Caco-2 (cell line): ENCODE data around the gene PLBD2. TPM values are rescaled to one million over a fixed set of nuclear protein-coding genes. Genes with fewer than 3 reads are reported as not detected.

Source experiments
- BruUV-seq: library from RNA; stranded (reverse); fragments of 400-500 nt; replicated peaks from 2 replicates; lab custom pipeline; 2021; lab: Mats Ljungman, UMichigan
- CTCF ChIA-PET: fragments of 300-600 bp; sonication (Branson Sonifier 250); formaldehyde crosslinking; loops from one replicate; lab custom pipeline; 2022; ENCODE audit warnings: antibody characterized with exemption; lab: Charles Lee
- POLR2A ChIA-PET: fragments of 300-600 bp; sonication (Branson Sonifier 250); formaldehyde crosslinking; loops from one replicate; lab custom pipeline; 2022; ENCODE audit warnings: antibody characterized with exemption; lab: Charles Lee
- DNase-seq, 2 experiments: peaks; one replicate each; pipeline versions ENCODE4 v3.0.0 to v3.0.0-alpha.2; 2020 to 2022
- H3K27me3 ChIP-seq: replicated peaks from 2 replicates; pipeline ENCODE4 v1.6.0; 2011; ENCODE audit warnings: low read length; ENCODE audit not compliant: control insufficient read depth, insufficient read depth
- H3K36me3 ChIP-seq: 2 replicates; pipeline ENCODE4 v1.5.1; 2011; ENCODE audit warnings: low read length; ENCODE audit not compliant: control insufficient read depth, insufficient read depth
- H3K4me1 ChIP-seq: fragments of 250-450 bp; sonication (Bioruptor Pico); 2 replicates; pipeline ENCODE4 v1.5.1; 2020; ENCODE audit warnings: mild to moderate bottlenecking
- H3K4me3 ChIP-seq: 2 replicates; pipeline ENCODE4 v1.5.1; 2011; ENCODE audit warnings: low read depth, mild to moderate bottlenecking, control low read depth, low read length
- H3K9me3 ChIP-seq: fragments of 250-450 bp; sonication (Bioruptor Pico); 2 replicates; pipeline ENCODE4 v1.5.1; 2020; ENCODE audit warnings: mild to moderate bottlenecking, moderate library complexity
- H3K27ac Mint-ChIP-seq: one replicate; pipeline ENCODE4 v1.8.0; 2022; ENCODE audit warnings: mixed read lengths; ENCODE audit not compliant: unreplicated experiment
- H3K27me3 Mint-ChIP-seq: one replicate; pipeline ENCODE4 v1.8.0; 2022; ENCODE audit warnings: mixed read lengths; ENCODE audit not compliant: insufficient read depth, unreplicated experiment
- H3K36me3 Mint-ChIP-seq: one replicate; pipeline ENCODE4 v1.8.0; 2022; ENCODE audit warnings: mild to moderate bottlenecking, mixed read lengths; ENCODE audit not compliant: insufficient read depth, unreplicated experiment
- H3K4me1 Mint-ChIP-seq: one replicate; pipeline ENCODE4 v1.8.0; 2022; ENCODE audit warnings: low read depth, mixed read lengths; ENCODE audit not compliant: unreplicated experiment
- H3K4me3 Mint-ChIP-seq: one replicate; pipeline ENCODE4 v1.8.0; 2022; ENCODE audit warnings: mild to moderate bottlenecking, moderate library complexity, mixed read lengths; ENCODE audit not compliant: unreplicated experiment
- H3K9me3 Mint-ChIP-seq: one replicate; pipeline ENCODE4 v1.8.0; 2022; ENCODE audit warnings: mixed read lengths; ENCODE audit not compliant: unreplicated experiment
- intact Hi-C: fragments of 100-400 bp; cut with micrococcal nuclease; formaldehyde crosslinking; loops from one replicate; pipeline ENCODE4 v1.10.0; 2022; ENCODE audit not compliant: unreplicated experiment
- total RNA-seq: library from RNA; stranded (reverse); gene quantifications from 2 replicates; pipeline ENCODE4 v1.2.3, GENCODE V29; 2022
- TF ChIP-seq, protein P1 (sequence below), 2 experiments: fragments of 200-600 bp in 1 of 2; IDR thresholded peaks; 1 replicate in 1 of 2; 2 replicates in 1 of 2; pipeline versions ENCODE4 v1.5.1 to v1.8.0; 2011 to 2022; ENCODE audit warnings: antibody characterized with exemption in 1 of 2, control low read depth in 1 of 2, inconsistent platforms in 1 of 2, low read depth in 1 of 2, low read length in 1 of 2, mild to moderate bottlenecking in 1 of 2, moderate library complexity in 1 of 2; ENCODE audit not compliant: insufficient read depth in 1 of 2, severe bottlenecking in 1 of 2, unreplicated experiment in 1 of 2

Gene PLBD2
- total RNA-seq, 1 experiment from 2014 or later, result 43.1 TPM

GRCh38 chr12:113318046-113318656 is 40.2 kb upstream of the PLBD2 start:
- Histone ChIP-seq H3K9me3 (no peaks in the 10 kb centered on the region), H3K27me3 (no peaks in the 10 kb centered on the region), H3K4me3 (no peak overlapping the region), H3K36me3 (peaks cover 3% of the 10 kb centered on the region), H3K4me1 (no peaks in the 10 kb centered on the region)
- POLR2A ChIA-PET, result no interaction called here
- intact Hi-C loops, result no loop called here
- no peak for DNase-seq
- H3K27ac Mint-ChIP-seq, result no peak overlapping the region
- H3K9me3 Mint-ChIP-seq, result no peaks in the 10 kb centered on the region
- no peaks in the 10 kb centered on the region for H3K4me1 Mint-ChIP-seq
- BruUV-seq, result no TSS peak
- no peak overlapping the region for H3K4me3 Mint-ChIP-seq
- TF ChIP-seq, protein P1, sequence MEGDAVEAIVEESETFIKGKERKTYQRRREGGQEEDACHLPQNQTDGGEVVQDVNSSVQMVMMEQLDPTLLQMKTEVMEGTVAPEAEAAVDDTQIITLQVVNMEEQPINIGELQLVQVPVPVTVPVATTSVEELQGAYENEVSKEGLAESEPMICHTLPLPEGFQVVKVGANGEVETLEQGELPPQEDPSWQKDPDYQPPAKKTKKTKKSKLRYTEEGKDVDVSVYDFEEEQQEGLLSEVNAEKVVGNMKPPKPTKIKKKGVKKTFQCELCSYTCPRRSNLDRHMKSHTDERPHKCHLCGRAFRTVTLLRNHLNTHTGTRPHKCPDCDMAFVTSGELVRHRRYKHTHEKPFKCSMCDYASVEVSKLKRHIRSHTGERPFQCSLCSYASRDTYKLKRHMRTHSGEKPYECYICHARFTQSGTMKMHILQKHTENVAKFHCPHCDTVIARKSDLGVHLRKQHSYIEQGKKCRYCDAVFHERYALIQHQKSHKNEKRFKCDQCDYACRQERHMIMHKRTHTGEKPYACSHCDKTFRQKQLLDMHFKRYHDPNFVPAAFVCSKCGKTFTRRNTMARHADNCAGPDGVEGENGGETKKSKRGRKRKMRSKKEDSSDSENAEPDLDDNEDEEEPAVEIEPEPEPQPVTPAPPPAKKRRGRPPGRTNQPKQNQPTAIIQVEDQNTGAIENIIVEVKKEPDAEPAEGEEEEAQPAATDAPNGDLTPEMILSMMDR (IDR thresholded peaks at IDR 0.05; ENCODE audit: insufficient read depth in 1 of 2, low read depth in 1 of 2, low read length in 1 of 2, severe bottlenecking in 1 of 2, unreplicated experiment in 1 of 2), result no peak
- CTCF ChIA-PET, result no interaction called here
- no peaks in the 10 kb centered on the region for H3K36me3 Mint-ChIP-seq
- H3K27me3 Mint-ChIP-seq, result no peaks in the 10 kb centered on the region

GRCh38 chr12:113318900-113319628 is 39.3 kb upstream of the PLBD2 start:
- CTCF ChIA-PET, result no interaction called here
- H3K27me3 Mint-ChIP-seq, result no peaks in the 10 kb centered on the region
- H3K9me3 Mint-ChIP-seq, result no peaks in the 10 kb centered on the region
- TF ChIP-seq, protein P1 (IDR thresholded peaks at IDR 0.05; ENCODE audit: insufficient read depth in 1 of 2, low read depth in 1 of 2, low read length in 1 of 2, severe bottlenecking in 1 of 2, unreplicated experiment in 1 of 2), result no peak
- Histone ChIP-seq H3K27me3 (no peaks in the 10 kb centered on the region), H3K4me1 (no peaks in the 10 kb centered on the region), H3K9me3 (no peaks in the 10 kb centered on the region), H3K4me3 (no peak overlapping the region), H3K36me3 (peaks cover 3% of the 10 kb centered on the region)
- no peaks in the 10 kb centered on the region for H3K4me1 Mint-ChIP-seq
- H3K36me3 Mint-ChIP-seq, result no peaks in the 10 kb centered on the region
- POLR2A ChIA-PET, result no interaction called here
- no peak overlapping the region for H3K4me3 Mint-ChIP-seq
- BruUV-seq, result no TSS peak
- DNase-seq, result no peak
- no peak overlapping the region for H3K27ac Mint-ChIP-seq
- intact Hi-C loops, result no loop called here

- intact Hi-C loops, result no loop called here
- no peak for DNase-seq
- H3K4me3 Mint-ChIP-seq, result no peak overlapping the region
- H3K36me3 Mint-ChIP-seq, result no peaks in the 10 kb centered on the region
- H3K27me3 Mint-ChIP-seq, result no peaks in the 10 kb centered on the region
- H3K4me1 ChIP-seq, result no peaks in the 10 kb centered on the region
- peaks cover 3% of the 10 kb centered on the region for H3K36me3 ChIP-seq
- POLR2A ChIA-PET, result no interaction called here
- CTCF ChIA-PET, result no interaction called here
- no peak overlapping the region for H3K4me3 ChIP-seq
- TF ChIP-seq, protein P1 (IDR thresholded peaks at IDR 0.05; ENCODE audit: insufficient read depth in 1 of 2, low read depth in 1 of 2, low read length in 1 of 2, severe bottlenecking in 1 of 2, unreplicated experiment in 1 of 2), result no peak
- no peaks in the 10 kb centered on the region for H3K4me1 Mint-ChIP-seq
- BruUV-seq, result no TSS peak
- H3K27me3 ChIP-seq, result no peaks in the 10 kb centered on the region
- H3K27ac Mint-ChIP-seq, result no peak overlapping the region
- no peaks in the 10 kb centered on the region for H3K9me3 Mint-ChIP-seq
- no peaks in the 10 kb centered on the region for H3K9me3 ChIP-seq
Observed at GRCh38 chr12:113320401-113320800, 38.0 kb upstream of the PLBD2 start.
